K562 (cell line): ENCODE measurements around the gene CMTM4. TPM values are rescaled to one million over a fixed set of nuclear protein-coding genes. Genes with fewer than 3 reads are reported as not detected.
A peak's percentile ranks its signal among the peaks of the same experiment; 100 is the strongest.

Experiments
- ATF3 ChIP-seq, 2 experiments: fragments of 450-650 bp in 1 of 2; sonication (generic) in 1 of 2; formaldehyde crosslinking in 1 of 2; IDR thresholded peaks in 1 of 2; conservative IDR thresholded peaks in 1 of 2; 2 replicates each; pipeline versions ENCODE4 v1.6.1 to v1.8.1; 2016 to 2023; ENCODE audit warnings: mild to moderate bottlenecking in 2 of 2, moderate library complexity in 2 of 2, inconsistent platforms in 1 of 2, missing genetic modification reagents in 1 of 2
- ATF7 ChIP-seq: fragments of 450-650 bp; IDR thresholded peaks from 2 replicates; pipeline ENCODE4 v1.7.1; 2014; ENCODE audit warnings: mild to moderate bottlenecking, moderate library complexity
- BRF1 ChIP-seq: IDR thresholded peaks from 3 replicates; pipeline ENCODE4 v1.6.1; 2011; ENCODE audit warnings: borderline replicate concordance, mild to moderate bottlenecking; ENCODE audit not compliant: insufficient read length; ENCODE audit errors: extremely low read depth
- CEBPB ChIP-seq: fragments of 450-650 bp; IDR thresholded peaks from 2 replicates; pipeline ENCODE4 v1.6.1; 2016; ENCODE audit warnings: missing genetic modification characterization, missing compliant biosample characterization
- CGGBP1 ChIP-seq: fragments of 250-450 bp; sonication (Bioruptor Pico); IDR thresholded peaks from 2 replicates; pipeline ENCODE4 v1.9.0; 2021; ENCODE audit warnings: mild to moderate bottlenecking
- CXXC5 ChIP-seq: fragments of 250-450 bp; sonication (Bioruptor Pico); IDR thresholded peaks from 2 replicates; pipeline ENCODE4 v1.8.0; 2022; ENCODE audit warnings: inconsistent platforms, mild to moderate bottlenecking, moderate library complexity
- JUND ChIP-seq, 2 experiments: IDR thresholded peaks; 2 replicates in 1 of 2; 3 replicates in 1 of 2; pipeline ENCODE4 v1.6.1; 2011; ENCODE audit warnings: borderline replicate concordance in 2 of 2, low read depth in 2 of 2, low read length in 2 of 2, improper control_type of control experiment in 1 of 2, missing biosample characterization in 1 of 2, missing genetic modification characterization in 1 of 2, missing genetic modification reagents in 1 of 2
- MECOM ChIP-seq: fragments of 250-450 bp; sonication (Bioruptor Pico); IDR thresholded peaks from 2 replicates; pipeline ENCODE4 v1.8.0; 2022; ENCODE audit warnings: inconsistent platforms
- MYC ChIP-seq, 2 experiments: fragments of 250-450 bp in 1 of 2; sonication (Bioruptor Pico) in 1 of 2; IDR thresholded peaks; 2 replicates each; pipeline versions ENCODE4 v1.5.1 to v1.6.1; 2012 to 2021; ENCODE audit warnings: low read depth in 2 of 2, borderline replicate concordance in 1 of 2, improper control_type of control experiment in 1 of 2, low read length in 1 of 2, mild to moderate bottlenecking in 1 of 2, moderate library complexity in 1 of 2
- NCOR1 ChIP-seq: fragments of 450-650 bp; IDR thresholded peaks from 2 replicates; pipeline ENCODE4 v1.6.1; 2016; ENCODE audit warnings: mild to moderate bottlenecking, moderate library complexity
- NFXL1 ChIP-seq: fragments of 450-650 bp; formaldehyde crosslinking; IDR thresholded peaks from 2 replicates; pipeline ENCODE4 v1.4.0; 2021; ENCODE audit warnings: mild to moderate bottlenecking
- NR4A1 ChIP-seq, 2 experiments: fragments of 250-450 bp in 1 of 2; fragments of 450-650 bp in 1 of 2; sonication (Bioruptor Pico) in 1 of 2; IDR thresholded peaks; 2 replicates each; pipeline versions ENCODE4 v1.4.0 to v1.6.1; 2016 to 2020; ENCODE audit warnings: mild to moderate bottlenecking in 2 of 2, missing compliant biosample characterization in 1 of 2, missing genetic modification characterization in 1 of 2, moderate library complexity in 1 of 2
- NRF1 ChIP-seq, 2 experiments: fragments of 450-650 bp; IDR thresholded peaks in 1 of 2; conservative IDR thresholded peaks in 1 of 2; 2 replicates each; pipeline ENCODE4 v1.6.1; 2014; ENCODE audit warnings: mild to moderate bottlenecking in 2 of 2
- OTX1 ChIP-seq: fragments of 450-650 bp; formaldehyde crosslinking; IDR thresholded peaks from 2 replicates; pipeline ENCODE4 v1.4.0; 2022; ENCODE audit warnings: mild to moderate bottlenecking
- PHF20 ChIP-seq: fragments of 450-650 bp; IDR thresholded peaks from 2 replicates; pipeline ENCODE4 v1.6.1; 2018; ENCODE audit not compliant: partially characterized antibody
- PYGO2 ChIP-seq: fragments of 450-650 bp; IDR thresholded peaks from 2 replicates; pipeline ENCODE4 v1.6.1; 2016; ENCODE audit warnings: mild to moderate bottlenecking, missing genetic modification characterization, moderate library complexity, missing compliant biosample characterization
- RB1 ChIP-seq: fragments of 450-650 bp; IDR thresholded peaks from 2 replicates; pipeline ENCODE4 v1.6.1; 2017; ENCODE audit warnings: low read depth, mild to moderate bottlenecking
- ZBTB9 ChIP-seq: fragments of 450-650 bp; formaldehyde crosslinking; IDR thresholded peaks from 2 replicates; pipeline ENCODE4 v1.4.0; 2020; ENCODE audit warnings: mild to moderate bottlenecking, moderate library complexity
- ZNF165 ChIP-seq: fragments of 250-450 bp; sonication (Bioruptor Pico); IDR thresholded peaks from 2 replicates; pipeline ENCODE4 v1.4.0; 2020; ENCODE audit warnings: borderline replicate concordance
- ZNF175 ChIP-seq: fragments of 200-800 bp; sonication (Bioruptor generic); IDR thresholded peaks from 2 replicates; pipeline ENCODE4 v1.6.1; 2016; ENCODE audit warnings: low read depth, mild to moderate bottlenecking, missing genetic modification characterization, missing compliant biosample characterization
- ZNF311 ChIP-seq: fragments of 250-450 bp; sonication (Bioruptor Pico); IDR thresholded peaks from 2 replicates; pipeline ENCODE4 v1.4.0; 2020; ENCODE audit warnings: mild to moderate bottlenecking, moderate library complexity
- ZNF584 ChIP-seq: fragments of 200-800 bp; sonication (Bioruptor generic); IDR thresholded peaks from 2 replicates; pipeline ENCODE4 v1.6.1; 2016; ENCODE audit warnings: low read depth, mild to moderate bottlenecking, missing genetic modification characterization, missing compliant biosample characterization
- ZNF644 ChIP-seq: fragments of 200-800 bp; sonication (Bioruptor generic); IDR thresholded peaks from 2 replicates; pipeline ENCODE4 v1.6.1; 2016; ENCODE audit warnings: low read depth, missing genetic modification characterization, missing compliant biosample characterization
- ZNF766 ChIP-seq: fragments of 200-800 bp; sonication (Bioruptor generic); conservative IDR thresholded peaks from 2 replicates; pipeline ENCODE4 v1.6.1; 2016; ENCODE audit warnings: missing genetic modification characterization, missing compliant biosample characterization
- polyA plus RNA-seq, 8 experiments: library from polyadenylated mRNA; depleted of rRNA in 4 of 8; stranded (reverse) in 5 of 8; unstranded in 3 of 8; fragments of >200 nt; fragmentation: Nextera tagmentation in 2 of 8; fragmentation: Illumina TruSeq in 1 of 8; extraction: Ambion mirVana in 2 of 8; extraction: Trizol in 1 of 8; gene quantifications; 2 replicates each; pipeline versions ENCODE4 v1.2.1 to v1.2.3, GENCODE V29; 2011 to 2014; ENCODE audit warnings: inconsistent platforms in 1 of 8, missing spikeins in 1 of 8
- total RNA-seq, 7 experiments: library from RNA; depleted of rRNA in 6 of 7; stranded (reverse); fragments of >200 nt in 6 of 7; fragmentation: Illumina TruSeq in 2 of 7; extraction: Trizol in 2 of 7; gene quantifications; 2 replicates each; pipeline versions ENCODE4 v1.2.1 to v1.2.3, GENCODE V29; 2011 to 2021; ENCODE audit warnings: low replicate concordance in 1 of 7

Gene CMTM4
- total and polyA plus RNA-seq, 9 of the 15 experiments (the other 6 are each of a cell fraction or from before 2014, with no cell fraction given): 2.0 to 21.3 (median 12.5) TPM

GRCh38 chr16:66741169-66741900, 44.8 kb upstream of the CMTM4 start (continued):
- TF ChIP-seq ATF3 (IDR thresholded peaks at IDR 0.05) (peak; percentile 90), ATF3 (CRISPR knock-in tag; conservative IDR thresholded peaks at IDR 0.05) (no peak), CEBPB (0 out of 2 replicates have a peak, but pooled peaks have one; percentile 24), ATF7 (peak; percentile 88), ZNF584 (CRISPR knock-in tag) (peak; percentile 88; the same call in 1 of the 2 replicates), RB1 (no peak), NCOR1 (no peak), ZNF644 (tag) (0 out of 2 replicates have a peak, but pooled peaks have one; percentile 45), ZBTB9 (CRISPR knock-in tag) (0 out of 2 replicates have a peak, but pooled peaks have one; percentile 44), PYGO2 (tag) (0 out of 2 replicates have a peak, but pooled peaks have one; percentile 37), JUND (IDR thresholded peaks at IDR 0.05; ENCODE audit: borderline replicate concordance, low read depth, low read length) (peak; percentile 77), JUND (tag; IDR thresholded peaks at IDR 0.05; ENCODE audit: borderline replicate concordance, low read depth, low read length) (peak; percentile 28; the same call in 2 of the 3 replicates), MYC (IDR thresholded peaks at IDR 0.05; ENCODE audit: low read depth, low read length) (peak; percentile 18; the same call in 1 of the 2 replicates), MYC (CRISPR knock-in tag; IDR thresholded peaks at IDR 0.05; ENCODE audit: borderline replicate concordance, low read depth) (no peak), ZNF311 (CRISPR knock-in tag) (peak; percentile 72; the same call in 1 of the 2 replicates), OTX1 (0 out of 2 replicates have a peak, but pooled peaks have one; percentile 24), BRF1 (no peak), ZNF766 (0 out of 2 replicates have a peak, but pooled peaks have one; percentile 34), PHF20 (no peak), ZNF165 (CRISPR knock-in tag) (no peak), MECOM (CRISPR knock-in tag) (peak; percentile 28; the same call in 1 of the 2 replicates), CXXC5 (peak; percentile 67), NRF1 (conservative IDR thresholded peaks at IDR 0.05 in 1 of 2, IDR thresholded peaks at IDR 0.05 in 1 of 2) (peak in 1 of 2 experiments; percentile 16; a peak in 1 of 4 replicates), NFXL1 (CRISPR knock-in tag) (0 out of 2 replicates have a peak, but pooled peaks have one; percentile 36), NR4A1 (CRISPR knock-in tag; IDR thresholded peaks at IDR 0.05) (no peak), NR4A1 (tag; IDR thresholded peaks at IDR 0.05) (peak; percentile 46; the same call in 1 of the 2 replicates), ZNF175 (CRISPR knock-in tag) (peak; percentile 75; the same call in 1 of the 2 replicates), CGGBP1 (CRISPR knock-in tag) (no peak)
